Natural killer cell (primary cell): ENCODE data around the gene SRRM4. TPM values are rescaled to one million over a fixed set of nuclear protein-coding genes. Genes with fewer than 3 reads are reported as not detected.

Source experiments
- ATAC-seq, 3 donors: fragments of 150-1000 bp in 2 of 3; fragments of 200-7000 bp in 1 of 3; cut with Tn5 transposase; 1 replicate in 1 of 3; 2 replicates in 2 of 3; pipeline ENCODE4 v1.10.0; 2021; ENCODE audit warnings: mild to moderate bottlenecking in 2 of 3, moderate library complexity in 2 of 3
- DNase-seq, 2 donors: peaks; one replicate each; pipeline versions ENCODE4 v3.0.0 to v3.0.0-alpha.2; 2013 to 2021; ENCODE audit warnings: mixed read lengths in 1 of 2
- H3K27ac ChIP-seq: one replicate; pipeline ENCODE4 v1.5.1; 2013; ENCODE audit warnings: mild to moderate bottlenecking, low read length
- H3K27me3 ChIP-seq: one replicate; pipeline ENCODE4 v1.6.1; 2013; ENCODE audit warnings: low read length; ENCODE audit not compliant: control insufficient read depth, insufficient read depth
- H3K36me3 ChIP-seq: one replicate; pipeline ENCODE4 v1.6.1; 2013; ENCODE audit warnings: low read length; ENCODE audit not compliant: control insufficient read depth, insufficient read depth
- H3K4me1 ChIP-seq: one replicate; pipeline ENCODE4 v1.6.1; 2013; ENCODE audit warnings: low read length; ENCODE audit not compliant: control insufficient read depth, insufficient read depth
- H3K4me3 ChIP-seq: one replicate; pipeline ENCODE4 v1.5.1; 2013; ENCODE audit warnings: low read length
- H3K9me3 ChIP-seq: one replicate; pipeline ENCODE4 v1.6.1; 2013; ENCODE audit warnings: low read length; ENCODE audit not compliant: control insufficient read depth, insufficient read depth
- H3K27ac Mint-ChIP-seq, 2 donors: one replicate each; pipeline ENCODE4 v1.8.0; 2022; ENCODE audit warnings: mild to moderate bottlenecking in 2 of 2, mixed read lengths in 2 of 2, moderate library complexity in 1 of 2
- H3K27me3 Mint-ChIP-seq, 2 donors: one replicate each; pipeline ENCODE4 v1.8.0; 2022; ENCODE audit warnings: low read depth in 2 of 2, mixed read lengths in 2 of 2
- H3K36me3 Mint-ChIP-seq: one replicate; pipeline ENCODE4 v1.8.0; 2022; ENCODE audit warnings: mixed read lengths
- H3K4me1 Mint-ChIP-seq, 2 donors: one replicate each; pipeline ENCODE4 v1.8.0; 2022; ENCODE audit warnings: mixed read lengths in 2 of 2
- H3K4me3 Mint-ChIP-seq: one replicate; pipeline ENCODE4 v1.8.0; 2022; ENCODE audit warnings: mild to moderate bottlenecking, moderate library complexity, mixed read lengths
- H3K9me3 Mint-ChIP-seq, 2 donors: one replicate each; pipeline ENCODE4 v1.8.0; 2022; ENCODE audit warnings: mixed read lengths in 2 of 2
- CTCF ChIP-seq: fragments of 200-600 bp; IDR thresholded peaks from one replicate; pipeline ENCODE4 v1.8.0; 2022; ENCODE audit warnings: antibody characterized with exemption
- WGBS: methylation state at CpG from one replicate; pipeline ENCODE4 v1.1.7; 2013; ENCODE audit warnings: missing lambda C conversion rate; ENCODE audit not compliant: insufficient coverage; 5-methylcytosine and 5-hydroxymethylcytosine counted together
- intact Hi-C: fragments of 100-400 bp; cut with micrococcal nuclease; formaldehyde crosslinking; loops from one replicate; pipeline ENCODE4 v1.14.2; 2022
- total RNA-seq, 4 donors: library from RNA; stranded (reverse); fragments of 120-200 nt in 1 of 4; gene quantifications; one replicate each; pipeline versions ENCODE4 v1.2.3 to v1.2.4, GENCODE V29; 2013 to 2022

Gene SRRM4
- total RNA-seq, 3 donors from 2014 or later (not counting 1 experiment from before 2014, with no cell fraction given): not detected

- no peaks in the 10 kb centered on the region for H3K36me3 Mint-ChIP-seq
Observed at GRCh38 chr12:119136811-119137410, 155.6 kb downstream of the SRRM4 start.

GRCh38 chr12:119139448-119139847 is 158.1 kb downstream of the SRRM4 start:
- H3K27ac ChIP-seq: no peak overlapping the region
- Mint-ChIP-seq H3K9me3 (peaks cover 0 to 2% of the 10 kb centered on the region in 2 donors), H3K27me3 (peaks cover 0 to 12% of the 10 kb centered on the region in 2 donors), H3K36me3 (no peaks in the 10 kb centered on the region), H3K4me1 (no peaks in the 10 kb centered on the region), H3K4me3 (no peak overlapping the region), H3K27ac (no peak overlapping the region)
- 76% methylated on average over 2 of the region's 2 CpGs for WGBS
- H3K4me1 ChIP-seq: no peaks in the 10 kb centered on the region
- H3K9me3 ChIP-seq: peaks cover 2% of the 10 kb centered on the region
- no peak for TF ChIP-seq CTCF
- intact Hi-C loops: no loop called here
- H3K27me3 ChIP-seq: no peaks in the 10 kb centered on the region
- H3K36me3 ChIP-seq: no peaks in the 10 kb centered on the region
- DNase-seq (no peak), ATAC-seq (no peak)
- no peak overlapping the region for H3K4me3 ChIP-seq

More at GRCh38 chr12:119136811-119137410, 155.6 kb downstream of the SRRM4 start:
- WGBS: 83% methylated on average over 3 of the region's 4 CpGs
- no peak for TF ChIP-seq CTCF
- Mint-ChIP-seq H3K4me3 (no peak overlapping the region), H3K4me1 (no peaks in the 10 kb centered on the region), H3K9me3 (peaks cover 0 to 2% of the 10 kb centered on the region in 2 donors), H3K27me3 (peaks cover 0 to 6% of the 10 kb centered on the region in 2 donors), H3K27ac (no peak overlapping the region)
- ATAC-seq (no peak), DNase-seq (no peak)
- Histone ChIP-seq H3K27me3 (no peaks in the 10 kb centered on the region), H3K9me3 (peaks cover 2% of the 10 kb centered on the region), H3K4me1 (no peaks in the 10 kb centered on the region), H3K27ac (no peak overlapping the region), H3K4me3 (no peak overlapping the region), H3K36me3 (no peaks in the 10 kb centered on the region)
- intact Hi-C loops: no loop called here

- Histone ChIP-seq H3K4me1 (no peaks in the 10 kb centered on the region), H3K27me3 (no peaks in the 10 kb centered on the region), H3K9me3 (peaks cover 2% of the 10 kb centered on the region), H3K27ac (no peak overlapping the region), H3K36me3 (no peaks in the 10 kb centered on the region), H3K4me3 (no peak overlapping the region)
- no peak overlapping the region for H3K27ac Mint-ChIP-seq
- intact Hi-C loops: no loop called here
- TF ChIP-seq CTCF: no peak
- no peak overlapping the region for H3K4me3 Mint-ChIP-seq
- WGBS: 67% methylated on average over 13 of the region's 13 CpGs
- peaks cover 0 to 15% of the 10 kb centered on the region in 2 donors for H3K27me3 Mint-ChIP-seq
- H3K36me3 Mint-ChIP-seq: no peaks in the 10 kb centered on the region
- DNase-seq: no peak
- no peaks in the 10 kb centered on the region for H3K4me1 Mint-ChIP-seq
- H3K9me3 Mint-ChIP-seq: peaks cover 0 to 2% of the 10 kb centered on the region in 2 donors
- no peak for ATAC-seq
Observed at GRCh38 chr12:119145367-119145766, 164.0 kb downstream of the SRRM4 start.
